Loucy (cell line): ENCODE measurements around the gene C12orf76.
A peak's percentile ranks its signal among the peaks of the same experiment; 100 is the strongest.

Experiments
- H2AFZ ChIP-seq: fragments of 200-600 bp; sonication (generic); 2 replicates; pipeline ENCODE4 v1.6.0; 2016; ENCODE audit warnings: antibody characterized with exemption, mild to moderate bottlenecking, low read length, moderate library complexity
- H3F3A ChIP-seq: fragments of 200-600 bp; 2 replicates; pipeline ENCODE4 v1.6.0; 2016; ENCODE audit warnings: antibody characterized with exemption, low read depth, mild to moderate bottlenecking
- H3K27me3 ChIP-seq: fragments of 200-600 bp; sonication (generic); 2 replicates; pipeline ENCODE4 v1.6.1; 2014; ENCODE audit warnings: low read length, mild to moderate bottlenecking; ENCODE audit not compliant: insufficient read depth, poor library complexity, severe bottlenecking
- H3K36me3 ChIP-seq: fragments of 200-600 bp; sonication (generic); 2 replicates; pipeline ENCODE4 v1.6.1; 2016; ENCODE audit warnings: low read length; ENCODE audit not compliant: insufficient read depth
- H3K4me1 ChIP-seq: fragments of 200-600 bp; sonication (generic); 2 replicates; pipeline ENCODE4 v1.5.1; 2014; ENCODE audit warnings: low read length, mild to moderate bottlenecking; ENCODE audit not compliant: insufficient read depth, poor library complexity, severe bottlenecking
- H3K4me2 ChIP-seq: fragments of 200-600 bp; sonication (generic); 2 replicates; pipeline ENCODE4 v1.6.0; 2014; ENCODE audit warnings: antibody characterized with exemption, low read length, low read depth, mild to moderate bottlenecking; ENCODE audit not compliant: poor library complexity, severe bottlenecking
- H3K4me3 ChIP-seq: fragments of 200-600 bp; sonication (generic); 2 replicates; pipeline ENCODE4 v1.5.1; 2014; ENCODE audit warnings: low read length, mild to moderate bottlenecking, mixed read lengths; ENCODE audit not compliant: poor library complexity, severe bottlenecking
- H3K79me2 ChIP-seq: fragments of 200-600 bp; sonication (generic); 2 replicates; pipeline ENCODE4 v1.6.1; 2014; ENCODE audit warnings: low read length; ENCODE audit not compliant: insufficient read depth
- H3K9ac ChIP-seq: fragments of 200-600 bp; sonication (generic); 2 replicates; pipeline ENCODE4 v1.6.0; 2014; ENCODE audit warnings: mild to moderate bottlenecking, low read depth, low read length, moderate library complexity; ENCODE audit not compliant: poor library complexity, severe bottlenecking
- H3K9me2 ChIP-seq: fragments of 200-600 bp; sonication (generic); replicated peaks from 2 replicates; pipeline ENCODE4 v1.6.1; 2016; ENCODE audit warnings: low read depth, low read length, mixed read lengths
- H3K9me3 ChIP-seq: fragments of 200-600 bp; sonication (generic); 2 replicates; pipeline ENCODE4 v1.6.1; 2014; ENCODE audit warnings: mild to moderate bottlenecking, antibody characterized with exemption, low read length, low read depth; ENCODE audit not compliant: insufficient read depth
- H4K20me1 ChIP-seq: fragments of 200-600 bp; sonication (generic); 2 replicates; pipeline ENCODE4 v1.6.0; 2014; ENCODE audit warnings: antibody characterized with exemption, low read length, mild to moderate bottlenecking; ENCODE audit not compliant: insufficient read depth, poor library complexity, severe bottlenecking
- EZH2phosphoT487 ChIP-seq: fragments of 200-600 bp; IDR thresholded peaks from 2 replicates; pipeline ENCODE4 v1.6.1; 2018; ENCODE audit warnings: antibody characterized with exemption, mild to moderate bottlenecking, moderate library complexity, borderline replicate concordance
- TF ChIP-seq, protein P1 (sequence below): fragments of 200-600 bp; sonication (generic); conservative IDR thresholded peaks from 2 replicates; pipeline ENCODE4 v1.5.1; 2014; ENCODE audit warnings: mild to moderate bottlenecking, antibody characterized with exemption, low read length

C12orf76 gene

DNA sequence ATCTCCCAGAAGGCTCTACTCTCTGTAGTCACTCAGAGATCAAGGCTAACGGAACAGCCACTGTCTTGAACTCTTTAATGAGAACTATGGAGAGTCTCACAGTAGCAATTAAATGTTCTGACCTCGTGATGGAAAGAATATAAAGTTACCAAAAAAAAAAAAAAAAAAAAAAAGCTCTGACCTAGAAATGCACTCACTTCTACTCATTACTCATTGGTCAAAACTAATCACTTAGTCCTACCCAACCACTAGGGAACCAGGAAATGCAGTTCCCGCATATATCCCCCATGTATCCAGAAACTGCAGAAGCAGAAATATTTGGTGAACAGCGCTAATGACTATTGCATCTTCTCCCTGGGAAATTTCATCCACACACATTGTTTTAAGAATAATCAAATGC, 29.5 kb upstream of the C12orf76 start:
- Histone ChIP-seq H2AFZ (no peak overlapping the region), H3K4me1 (peaks cover 23% of the 10 kb centered on the region)

GRCh38 chr12:110075880-110076279, 27.6 kb upstream of the C12orf76 start:
- Histone ChIP-seq H3K79me2 (no peaks in the 10 kb centered on the region), H3K36me3 (no peaks in the 10 kb centered on the region), H3K9me2 (no peaks in the 10 kb centered on the region), H3K4me1 (peaks cover 23% of the 10 kb centered on the region), H4K20me1 (no peaks in the 10 kb centered on the region), H3F3A (no peaks in the 10 kb centered on the region), H3K4me3 (no peak overlapping the region), H3K4me2 (no peak overlapping the region), H3K27me3 (no peaks in the 10 kb centered on the region), H2AFZ (no peak overlapping the region), H3K9me3 (no peaks in the 10 kb centered on the region), H3K9ac (no peak overlapping the region)
- no peak for TF ChIP-seq EZH2phosphoT487
- TF ChIP-seq, protein P1, sequence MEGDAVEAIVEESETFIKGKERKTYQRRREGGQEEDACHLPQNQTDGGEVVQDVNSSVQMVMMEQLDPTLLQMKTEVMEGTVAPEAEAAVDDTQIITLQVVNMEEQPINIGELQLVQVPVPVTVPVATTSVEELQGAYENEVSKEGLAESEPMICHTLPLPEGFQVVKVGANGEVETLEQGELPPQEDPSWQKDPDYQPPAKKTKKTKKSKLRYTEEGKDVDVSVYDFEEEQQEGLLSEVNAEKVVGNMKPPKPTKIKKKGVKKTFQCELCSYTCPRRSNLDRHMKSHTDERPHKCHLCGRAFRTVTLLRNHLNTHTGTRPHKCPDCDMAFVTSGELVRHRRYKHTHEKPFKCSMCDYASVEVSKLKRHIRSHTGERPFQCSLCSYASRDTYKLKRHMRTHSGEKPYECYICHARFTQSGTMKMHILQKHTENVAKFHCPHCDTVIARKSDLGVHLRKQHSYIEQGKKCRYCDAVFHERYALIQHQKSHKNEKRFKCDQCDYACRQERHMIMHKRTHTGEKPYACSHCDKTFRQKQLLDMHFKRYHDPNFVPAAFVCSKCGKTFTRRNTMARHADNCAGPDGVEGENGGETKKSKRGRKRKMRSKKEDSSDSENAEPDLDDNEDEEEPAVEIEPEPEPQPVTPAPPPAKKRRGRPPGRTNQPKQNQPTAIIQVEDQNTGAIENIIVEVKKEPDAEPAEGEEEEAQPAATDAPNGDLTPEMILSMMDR, result no peak

More for the DNA sequence above, 29.5 kb upstream of the C12orf76 start:
- Histone ChIP-seq H3K36me3 (no peaks in the 10 kb centered on the region), H3K4me3 (no peak overlapping the region), H3K9me2 (no peaks in the 10 kb centered on the region), H3K9me3 (no peaks in the 10 kb centered on the region), H3K4me2 (no peak overlapping the region), H4K20me1 (no peaks in the 10 kb centered on the region), H3K9ac (no peak overlapping the region), H3K27me3 (no peaks in the 10 kb centered on the region), H3F3A (no peaks in the 10 kb centered on the region), H3K79me2 (no peaks in the 10 kb centered on the region)
- TF ChIP-seq, protein P1, result no peak
- TF ChIP-seq EZH2phosphoT487, result no peak

DNA sequence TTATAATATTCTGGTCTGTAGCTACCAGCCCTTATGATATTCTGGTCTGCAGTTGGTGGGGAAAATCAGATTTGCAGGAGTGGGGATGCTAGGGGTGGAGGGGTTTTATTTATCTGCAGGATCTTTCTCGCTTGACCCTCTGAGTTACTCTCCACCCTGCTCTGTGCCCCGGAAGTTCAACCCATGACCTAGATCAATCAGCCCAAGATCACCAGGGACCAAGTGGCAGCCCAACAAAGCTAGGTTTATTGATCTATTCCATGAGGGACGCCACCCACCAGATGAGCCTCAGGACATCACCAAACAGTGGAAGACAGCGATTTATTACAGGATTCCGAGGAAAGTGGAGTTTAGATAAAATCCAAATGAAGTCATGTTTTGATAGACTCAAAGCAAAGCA, 25.8 kb upstream of the C12orf76 start:
- Histone ChIP-seq H3F3A (no peaks in the 10 kb centered on the region), H3K9me3 (no peaks in the 10 kb centered on the region), H3K4me1 (peaks cover 11% of the 10 kb centered on the region), H3K36me3 (no peaks in the 10 kb centered on the region), H3K9me2 (no peaks in the 10 kb centered on the region), H3K27me3 (no peaks in the 10 kb centered on the region), H3K4me3 (no peak overlapping the region), H4K20me1 (no peaks in the 10 kb centered on the region), H3K9ac (peak overlapping the region; percentile 56), H3K79me2 (no peaks in the 10 kb centered on the region), H3K4me2 (peak overlapping the region; percentile 60), H2AFZ (no peak overlapping the region)
- no peak for TF ChIP-seq EZH2phosphoT487
- TF ChIP-seq, protein P1, result no peak
